Measurements from ENCODE around the gene RAET1G. TPM values are rescaled to one million over a fixed set of nuclear protein-coding genes. Genes with fewer than 3 reads are reported as not detected.

Gene RAET1G
- total and polyA plus RNA-seq, 2 donors (not counting 1 experiment from before 2014, with no cell fraction given): not detected

GRCh38 chr6:149934249-149935156 is 11.6 kb upstream of the RAET1G start:
- H3K4me3 ChIP-seq (ENCODE audit: control extremely low read depth in 1 of 5, extremely low read depth in 1 of 5, insufficient read depth in 1 of 5, low read depth in 2 of 5, low read length in 4 of 5): no peak overlapping the region
- POLR2A ChIA-PET: no interaction called here
- H3K27ac Mint-ChIP-seq: no peak overlapping the region

More at GRCh38 chr6:149934249-149935156, 11.6 kb upstream of the RAET1G start:
- 42% methylated on average over 9 of the region's 11 CpGs for WGBS (ENCODE audit: insufficient coverage)
- ATAC-seq (ENCODE audit: low read depth) (peak; percentile 44), DNase-seq (peak; percentile 86)
- Histone ChIP-seq H3K27ac (ENCODE audit: low read length in 2 of 2) (no peak overlapping the region), H3K9ac (ENCODE audit: low read length) (no peak overlapping the region), H3K4me2 (replicated peaks; ENCODE audit: low read depth, low read length, poor library complexity, severe bottlenecking) (no peak overlapping the region), H4K20me1 (ENCODE audit: control insufficient read depth, insufficient read depth, low read length, poor library complexity, severe bottlenecking) (no peaks in the 10 kb centered on the region), H3K9me3 (ENCODE audit: control extremely low read depth in 1 of 3, control insufficient read depth in 2 of 3, insufficient read depth in 1 of 3, low read length in 2 of 3) (peaks cover 0 to 13% (median 0%) of the 10 kb centered on the region in 3 donors), H3K36me3 (replicated peaks in 1 of 2; ENCODE audit: control extremely low read depth in 1 of 2, control insufficient read depth in 1 of 2, extremely low read depth in 1 of 2, insufficient read depth in 2 of 2, low read length in 1 of 2) (no peaks in the 10 kb centered on the region), H3K27me3 (replicated peaks in 1 of 4; ENCODE audit: control extremely low read depth in 1 of 4, control insufficient read depth in 3 of 4, insufficient read depth in 4 of 4, low read length in 3 of 4) (peaks cover 2 to 72% (median 64%) of the 10 kb centered on the region in 4 experiments), H2AFZ (ENCODE audit: insufficient read depth, low read depth, low read length, poor library complexity, severe bottlenecking) (no peak overlapping the region), H3K79me2 (ENCODE audit: control insufficient read depth, insufficient read depth, low read length) (no peaks in the 10 kb centered on the region), H3K4me1 (ENCODE audit: control insufficient read depth in 2 of 2, insufficient read depth in 2 of 2, low read length in 2 of 2) (peaks cover 16 to 24% of the 10 kb centered on the region in 2 donors)
- intact Hi-C loops (cut with micrococcal nuclease): loop anchor here (1.0 to 5.0 kb wide), 3 partner anchors 82 to 403 kb away; no protein-coding TSS in a partner anchor
- TF ChIP-seq CTCF (IDR thresholded peaks at IDR 0.05) (peak; percentile 84), EZH2 (IDR thresholded peaks at IDR 0.05; ENCODE audit: borderline replicate concordance, insufficient read depth, low read depth, low read length, poor library complexity, severe bottlenecking) (no peak)
- H3K27me3 Mint-ChIP-seq: peaks cover 80% of the 10 kb centered on the region
- peaks cover 19% of the 10 kb centered on the region for H3K4me1 Mint-ChIP-seq
- CTCF ChIA-PET: interaction anchor here (0.7 to 2.8 kb wide), 6 partner anchors 15 to 125 kb away, joined by 3 to 49 read pairs (median 3); no protein-coding TSS in a partner anchor
- no peak overlapping the region for H3K4me3 Mint-ChIP-seq
- H3K9me3 Mint-ChIP-seq (ENCODE audit: insufficient read depth): no peaks in the 10 kb centered on the region

Data from B cell (primary cell).